RCC 7860 (cell line): ENCODE measurements around the gene KIAA1217.
"Not testable (repeated sequence)": the region's sequence is repeated elsewhere in the genome, so short reads cannot be mapped to it uniquely, and the experiment has no call there.

ENCODE experiments used
- DNase-seq: peaks from one replicate; pipeline ENCODE4 v3.0.0-alpha.2; 2015; ENCODE audit warnings: low spot score
- FAIRE-seq: peaks from 2 replicates; lab custom pipeline; 2012; peaks lifted over from hg19 to GRCh38; lab: Jason Lieb, UNC

The KIAA1217 gene

GRCh38 chr10:24482713-24483112 is 273.8 kb downstream of the KIAA1217 start:
- FAIRE-seq, DNase-seq: not testable (repeated sequence)

GRCh38 chr10:24483701-24484100 is 274.8 kb downstream of the KIAA1217 start:
- peak; percentile 79 for DNase-seq

GRCh38 chr10:24484771-24485170 is 275.8 kb downstream of the KIAA1217 start:
- DNase-seq = no peak
- FAIRE-seq = no peak

More at GRCh38 chr10:24483701-24484100, 274.8 kb downstream of the KIAA1217 start:
- peak; percentile 86 for FAIRE-seq

GRCh38 chr10:24485304-24485703 is 276.4 kb downstream of the KIAA1217 start:
- DNase-seq (no peak), FAIRE-seq (no peak)

GRCh38 chr10:24488631-24489030 is 279.7 kb downstream of the KIAA1217 start:
- DNase-seq = no peak
- no peak for FAIRE-seq

- FAIRE-seq = no peak
- no peak for DNase-seq
Observed at GRCh38 chr10:24493165-24493564, 284.2 kb downstream of the KIAA1217 start.

GRCh38 chr10:24494236-24494635 is 285.3 kb downstream of the KIAA1217 start:
- no peak for DNase-seq
- no peak for FAIRE-seq

GRCh38 chr10:24494777-24495176 is 285.8 kb downstream of the KIAA1217 start:
- no peak for DNase-seq

GRCh38 chr10:24495666-24496460 is 286.9 kb downstream of the KIAA1217 start:
- no peak for DNase-seq
- no peak for FAIRE-seq

More at GRCh38 chr10:24494777-24495176, 285.8 kb downstream of the KIAA1217 start:
- no peak for FAIRE-seq

GRCh38 chr10:24496906-24497305 is 288.0 kb downstream of the KIAA1217 start:
- FAIRE-seq (no peak), DNase-seq (no peak)

- no peak for DNase-seq
- FAIRE-seq = no peak
Observed at GRCh38 chr10:24501056-24501711, 292.2 kb downstream of the KIAA1217 start.

GRCh38 chr10:24502006-24502405 is 293.1 kb downstream of the KIAA1217 start:
- no peak for FAIRE-seq
- DNase-seq = no peak

GRCh38 chr10:24502801-24503460 is 294.0 kb downstream of the KIAA1217 start:
- DNase-seq (no peak), FAIRE-seq (no peak)

- DNase-seq (peak; percentile 41), FAIRE-seq (no peak)
Observed at GRCh38 chr10:24503461-24504320, 294.8 kb downstream of the KIAA1217 start.

GRCh38 chr10:24505759-24506158 is 296.8 kb downstream of the KIAA1217 start:
- FAIRE-seq (no peak), DNase-seq (no peak)

- FAIRE-seq = no peak
Observed at GRCh38 chr10:24513155-24513554, 304.2 kb downstream of the KIAA1217 start.

GRCh38 chr10:24515481-24515880 is 306.5 kb downstream of the KIAA1217 start:
- DNase-seq (no peak), FAIRE-seq (no peak)

More at GRCh38 chr10:24513155-24513554, 304.2 kb downstream of the KIAA1217 start:
- DNase-seq = no peak

- no peak for DNase-seq
- no peak for FAIRE-seq
Observed at GRCh38 chr10:24518411-24518810, 309.5 kb downstream of the KIAA1217 start.

- FAIRE-seq = no peak
- peak; percentile 36 for DNase-seq
Observed at GRCh38 chr10:24518981-24519597, 310.2 kb downstream of the KIAA1217 start.

GRCh38 chr10:24519950-24520349 is 311.0 kb downstream of the KIAA1217 start:
- no peak for DNase-seq
- no peak for FAIRE-seq
